Measurements from ENCODE around the gene CABP4. TPM values are rescaled to one million over a fixed set of nuclear protein-coding genes. Genes with fewer than 3 reads are reported as not detected.

The CABP4 gene
- 1 to 10 TPM in 1 of 2 experiments, under 1 TPM in 1; 0.96 to 3.4 TPM for total RNA-seq

DNA sequence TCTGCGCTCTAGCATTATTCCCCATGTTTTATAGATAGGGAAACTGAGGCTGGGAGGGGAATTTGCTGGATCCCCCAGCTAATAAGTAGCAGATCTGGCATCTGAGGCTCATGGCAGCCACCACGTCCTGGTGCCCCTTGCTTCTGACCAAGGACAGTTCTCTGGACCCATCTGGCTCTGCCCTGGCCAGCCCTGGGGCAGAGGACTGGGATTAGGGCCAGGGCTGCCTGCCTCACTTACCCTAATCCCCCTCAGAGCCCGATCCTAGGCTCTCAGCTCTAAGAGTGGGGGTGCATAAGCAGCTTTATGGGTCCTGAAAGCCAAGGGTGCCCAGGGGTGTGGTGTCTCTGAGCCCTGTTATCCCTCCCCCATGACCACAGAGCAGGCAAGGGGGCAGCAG, at the start of gene CABP4:
CABP4 (plus strand) TSS at position 301 of the 400 bp plus-strand sequence; CDS start at position 371, 70 bp downstream.
- no peaks in the 10 kb centered on the region for H3K36me3 Mint-ChIP-seq
- CTCF ChIA-PET: interaction anchor here (1.4 kb wide), 1 partner anchor 50 kb away, joined by 3 read pairs; the partner anchor contains the start of gene PITPNM1
- ATAC-seq: no peak
- H3K27ac Mint-ChIP-seq: no peak within 1 kb of the TSS
- DNase-seq: no peak
- H3K4me3 Mint-ChIP-seq: no peak within 1 kb of the TSS
- H3K9me3 Mint-ChIP-seq (ENCODE audit: low read depth): no peaks in the 10 kb centered on the region
- peaks cover 7% of the 10 kb centered on the region for H3K4me1 Mint-ChIP-seq
- peaks cover under 1% of the 10 kb centered on the region for H3K27me3 Mint-ChIP-seq

DNA sequence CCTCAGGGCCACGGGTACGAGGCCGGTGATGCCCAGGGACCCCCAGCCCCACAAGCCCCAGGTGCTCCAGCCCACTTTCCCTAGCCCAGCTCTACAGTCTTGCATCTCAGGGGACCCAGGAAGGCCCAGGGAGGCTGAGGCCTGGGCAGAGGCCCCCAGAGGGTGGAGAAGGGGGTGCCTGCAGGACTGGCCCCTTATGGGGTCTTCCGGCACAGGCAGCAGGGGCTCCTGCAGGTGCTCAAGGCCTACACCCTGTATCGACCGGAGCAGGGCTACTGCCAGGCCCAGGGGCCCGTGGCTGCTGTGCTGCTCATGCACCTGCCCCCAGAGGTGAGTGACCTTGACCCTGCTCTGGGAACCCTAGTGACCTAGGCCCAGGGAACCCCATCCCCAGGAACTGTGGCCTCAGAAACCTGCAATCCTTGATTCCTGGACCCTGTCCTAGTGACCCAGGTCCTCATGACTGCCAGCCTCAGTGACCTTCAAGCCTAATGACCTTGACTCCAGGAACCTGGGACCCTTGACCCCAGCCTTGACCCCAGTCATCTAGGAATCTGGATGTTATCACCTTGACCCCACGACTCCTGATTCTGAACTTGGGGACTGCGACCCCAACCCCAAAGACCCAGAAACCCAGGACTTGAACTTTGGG, 49.3 kb upstream of the CABP4 start:
- CTCF ChIA-PET: interaction anchor here (1.2 to 5.8 kb wide), 7 partner anchors 10 to 99 kb away, joined by 3 to 96 read pairs (median 23); partner anchors contain the start of genes CARNS1, PITPNM1, POLD4 and PTPRCAP
- Mint-ChIP-seq H3K4me1 (peaks cover 64% of the 10 kb centered on the region), H3K36me3 (peaks cover 53% of the 10 kb centered on the region), H3K27me3 (no peaks in the 10 kb centered on the region), H3K9me3 (ENCODE audit: low read depth) (no peaks in the 10 kb centered on the region), H3K27ac (peak overlapping the region; percentile 86), H3K4me3 (peak overlapping the region; percentile 90)
- DNase-seq (no peak), ATAC-seq (no peak)

DNA sequence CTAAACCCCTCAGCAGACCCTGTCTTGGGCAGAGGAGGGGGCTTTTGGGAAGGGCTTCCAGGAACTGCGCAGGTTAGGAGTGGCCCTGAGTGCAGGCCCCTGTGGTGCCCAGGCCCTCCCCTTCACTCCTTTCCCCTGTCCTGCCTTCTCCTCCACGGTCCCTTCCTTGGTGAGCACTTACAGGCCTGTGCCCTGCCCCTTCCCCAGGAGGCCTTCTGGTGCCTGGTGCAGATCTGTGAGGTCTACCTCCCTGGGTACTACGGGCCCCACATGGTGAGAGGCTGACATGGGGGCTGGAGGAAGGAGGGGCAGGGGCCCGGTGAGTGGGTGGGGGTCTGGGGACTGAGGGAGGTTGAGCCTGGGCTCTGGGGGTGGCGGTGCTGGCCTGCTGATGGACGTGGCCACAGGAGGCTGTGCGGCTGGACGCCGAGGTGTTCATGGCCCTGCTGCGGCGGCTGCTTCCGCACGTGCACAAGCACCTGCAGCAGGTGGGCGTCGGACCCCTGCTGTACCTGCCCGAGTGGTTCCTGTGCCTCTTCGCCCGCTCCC, 48.7 kb upstream of the CABP4 start:
- CTCF ChIA-PET: interaction anchor here (0.9 to 3.5 kb wide), 8 partner anchors 9 to 99 kb away, joined by 3 to 34 read pairs (median 4); partner anchors contain the start of genes PITPNM1, PTPRCAP and RPS6KB2
- no peaks in the 10 kb centered on the region for H3K27me3 Mint-ChIP-seq
- peaks cover 71% of the 10 kb centered on the region for H3K4me1 Mint-ChIP-seq
- peaks cover 50% of the 10 kb centered on the region for H3K36me3 Mint-ChIP-seq
- ATAC-seq (no peak), DNase-seq (no peak)
- H3K27ac Mint-ChIP-seq: peak overlapping the region; percentile 86
- H3K4me3 Mint-ChIP-seq: peak overlapping the region; percentile 90
- no peaks in the 10 kb centered on the region for H3K9me3 Mint-ChIP-seq (ENCODE audit: low read depth)

DNA sequence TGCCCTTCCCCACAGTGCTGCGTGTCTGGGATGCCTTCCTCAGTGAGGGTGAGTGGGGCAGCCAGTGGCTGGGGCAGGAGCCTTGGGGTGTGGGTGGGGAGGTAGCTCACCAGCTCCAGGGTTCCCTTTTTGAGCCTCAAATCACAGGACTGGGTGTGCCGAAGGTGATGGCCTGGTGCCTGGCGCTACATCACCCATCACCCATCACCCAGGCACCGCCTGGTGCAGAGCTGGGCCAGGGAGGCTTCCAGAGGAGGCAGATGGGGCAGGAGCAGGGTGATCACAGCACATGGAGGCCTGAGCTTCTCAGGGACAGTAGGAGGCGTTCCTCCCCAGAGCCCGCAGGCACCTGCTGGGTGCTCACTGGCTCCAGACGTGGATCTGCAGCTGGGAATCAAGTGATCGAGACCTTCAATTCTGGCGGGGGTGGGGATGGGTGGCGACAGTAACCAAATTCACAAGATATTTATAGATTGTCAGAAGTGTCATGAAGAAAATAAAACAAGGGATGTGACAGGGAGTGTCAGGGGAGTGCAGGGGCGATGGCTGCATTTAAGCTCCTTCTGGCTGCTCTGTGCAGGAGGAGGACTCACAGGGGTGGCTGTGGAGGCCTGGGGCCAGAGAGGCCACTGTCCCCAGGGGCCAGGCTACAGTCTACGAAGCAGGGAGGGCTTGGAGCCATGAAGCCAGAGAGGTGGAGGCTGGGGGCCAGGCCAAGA, 48.0 kb upstream of the CABP4 start:
- no peaks in the 10 kb centered on the region for H3K9me3 Mint-ChIP-seq (ENCODE audit: low read depth)
- no peaks in the 10 kb centered on the region for H3K27me3 Mint-ChIP-seq
- CTCF ChIA-PET: interaction anchor here (0.6 to 3.5 kb wide), 10 partner anchors 10 to 116 kb away, joined by 3 to 34 read pairs (median 4); partner anchors contain the start of genes PITPNM1, PTPRCAP and RPS6KB2
- DNase-seq (no peak), ATAC-seq (no peak)
- H3K4me3 Mint-ChIP-seq: peak overlapping the region; percentile 90
- H3K36me3 Mint-ChIP-seq: peaks cover 50% of the 10 kb centered on the region
- peaks cover 74% of the 10 kb centered on the region for H3K4me1 Mint-ChIP-seq
- H3K27ac Mint-ChIP-seq: peak overlapping the region; percentile 86

DNA sequence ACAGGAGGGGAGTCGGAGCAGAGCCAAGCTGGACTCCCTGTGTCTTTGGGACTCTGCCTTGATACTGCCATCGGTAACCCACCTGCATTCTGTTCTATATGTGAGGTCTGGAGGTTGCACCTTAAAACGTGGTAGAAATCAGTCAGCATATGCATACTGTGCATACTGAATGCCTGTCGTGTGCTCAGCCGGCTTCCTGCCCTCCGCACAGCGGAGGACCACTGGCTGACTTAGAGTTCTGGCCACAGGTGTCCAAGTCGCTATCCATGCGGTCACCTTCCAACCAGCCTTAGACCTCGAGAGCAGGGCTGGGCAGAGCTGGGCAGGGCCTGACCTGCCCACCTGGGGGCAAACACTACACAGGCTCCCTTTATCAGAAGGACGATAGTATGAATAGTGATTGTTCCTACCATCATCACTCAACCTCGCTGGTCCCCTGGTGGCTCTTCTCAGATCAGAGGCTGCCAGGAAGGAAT, 47.4 kb upstream of the CABP4 start:
- peak overlapping the region; percentile 86 for H3K27ac Mint-ChIP-seq
- peaks cover 50% of the 10 kb centered on the region for H3K36me3 Mint-ChIP-seq
- DNase-seq (no peak), ATAC-seq (peak; percentile 17)
- CTCF ChIA-PET: interaction anchor here (0.9 to 3.5 kb wide), 8 partner anchors 11 to 98 kb away, joined by 3 to 34 read pairs (median 4); partner anchors contain the start of genes PITPNM1, PTPRCAP and RPS6KB2
- H3K4me3 Mint-ChIP-seq: peak overlapping the region; percentile 90
- peaks cover 75% of the 10 kb centered on the region for H3K4me1 Mint-ChIP-seq
- H3K27me3 Mint-ChIP-seq: no peaks in the 10 kb centered on the region
- H3K9me3 Mint-ChIP-seq (ENCODE audit: low read depth): no peaks in the 10 kb centered on the region

DNA sequence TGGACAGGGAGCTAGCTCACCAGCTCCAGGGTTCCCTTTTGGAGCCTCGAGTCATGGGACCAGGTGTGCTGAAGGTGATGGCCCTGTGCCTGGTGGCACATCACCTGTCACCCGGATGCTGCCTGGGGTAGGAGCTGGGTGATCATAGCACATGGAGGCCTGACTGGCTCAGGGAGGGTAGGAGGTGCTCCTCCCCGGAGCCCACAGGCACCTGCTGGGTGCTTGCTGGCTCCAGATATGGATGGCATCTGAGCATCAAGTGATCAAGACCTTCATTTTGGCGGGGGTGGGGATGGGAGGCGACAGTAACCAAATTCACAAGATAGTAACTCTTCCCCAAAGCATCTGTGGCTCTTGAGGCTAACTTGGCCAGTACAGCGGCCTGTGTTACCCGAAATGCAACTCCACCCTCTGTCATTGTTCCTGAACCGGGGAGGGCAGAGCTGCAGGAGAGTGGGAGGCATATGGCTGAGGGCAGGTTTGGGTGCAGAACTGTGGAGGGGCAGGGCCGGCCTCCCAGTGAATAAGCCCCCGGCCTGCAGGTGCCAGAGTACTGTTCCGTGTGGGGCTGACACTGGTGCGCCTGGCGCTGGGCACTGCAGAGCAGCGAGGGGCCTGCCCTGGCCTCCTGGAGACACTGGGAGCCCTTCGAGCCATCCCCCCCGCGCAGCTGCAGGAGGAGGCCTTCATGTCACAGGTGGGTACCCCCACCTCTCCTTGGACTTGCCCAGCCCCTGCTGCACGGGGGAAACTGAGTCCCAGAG, 46.5 kb upstream of the CABP4 start:
- Mint-ChIP-seq H3K9me3 (ENCODE audit: low read depth) (no peaks in the 10 kb centered on the region), H3K27me3 (no peaks in the 10 kb centered on the region), H3K4me1 (peaks cover 73% of the 10 kb centered on the region), H3K36me3 (peaks cover 50% of the 10 kb centered on the region), H3K27ac (peak overlapping the region; percentile 86), H3K4me3 (peak overlapping the region; percentile 90)
- DNase-seq: peak; percentile 80
- CTCF ChIA-PET: interaction anchor here (1.0 to 3.5 kb wide), 8 partner anchors 10 to 96 kb away, joined by 3 to 34 read pairs (median 4); partner anchors contain the start of genes PITPNM1, PTPRCAP, RPS6KB2 and TMEM134
- peak; percentile 34 for ATAC-seq

DNA sequence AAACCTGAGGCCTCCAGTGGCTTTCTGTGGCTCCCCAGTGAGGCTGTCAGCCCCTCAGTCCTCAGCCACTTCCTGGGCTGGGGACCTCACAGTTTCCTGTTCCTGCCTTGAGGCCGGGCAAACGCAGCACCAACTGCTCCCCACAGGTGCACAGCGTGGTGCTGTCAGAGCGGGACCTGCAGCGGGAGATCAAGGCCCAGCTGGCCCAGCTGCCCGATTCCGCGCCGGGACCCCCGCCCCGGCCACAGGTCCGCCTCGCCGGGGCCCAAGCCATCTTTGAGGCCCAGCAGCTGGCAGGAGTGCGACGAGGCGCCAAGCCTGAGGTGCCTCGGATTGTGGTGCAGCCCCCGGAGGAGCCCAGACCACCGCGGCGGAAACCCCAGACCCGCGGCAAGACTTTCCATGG, 45.9 kb upstream of the CABP4 start:
- H3K27ac Mint-ChIP-seq: peak overlapping the region; percentile 92
- H3K4me1 Mint-ChIP-seq: peaks cover 72% of the 10 kb centered on the region
- DNase-seq: peak; percentile 95
- H3K4me3 Mint-ChIP-seq: peak overlapping the region; percentile 90
- H3K27me3 Mint-ChIP-seq: no peaks in the 10 kb centered on the region
- CTCF ChIA-PET: interaction anchor here (1.0 to 3.5 kb wide), 8 partner anchors 10 to 96 kb away, joined by 3 to 34 read pairs (median 4); partner anchors contain the start of genes PITPNM1, PTPRCAP, RPS6KB2 and TMEM134
- H3K36me3 Mint-ChIP-seq: peaks cover 49% of the 10 kb centered on the region
- H3K9me3 Mint-ChIP-seq (ENCODE audit: low read depth): no peaks in the 10 kb centered on the region
- peak; percentile 67 for ATAC-seq

DNA sequence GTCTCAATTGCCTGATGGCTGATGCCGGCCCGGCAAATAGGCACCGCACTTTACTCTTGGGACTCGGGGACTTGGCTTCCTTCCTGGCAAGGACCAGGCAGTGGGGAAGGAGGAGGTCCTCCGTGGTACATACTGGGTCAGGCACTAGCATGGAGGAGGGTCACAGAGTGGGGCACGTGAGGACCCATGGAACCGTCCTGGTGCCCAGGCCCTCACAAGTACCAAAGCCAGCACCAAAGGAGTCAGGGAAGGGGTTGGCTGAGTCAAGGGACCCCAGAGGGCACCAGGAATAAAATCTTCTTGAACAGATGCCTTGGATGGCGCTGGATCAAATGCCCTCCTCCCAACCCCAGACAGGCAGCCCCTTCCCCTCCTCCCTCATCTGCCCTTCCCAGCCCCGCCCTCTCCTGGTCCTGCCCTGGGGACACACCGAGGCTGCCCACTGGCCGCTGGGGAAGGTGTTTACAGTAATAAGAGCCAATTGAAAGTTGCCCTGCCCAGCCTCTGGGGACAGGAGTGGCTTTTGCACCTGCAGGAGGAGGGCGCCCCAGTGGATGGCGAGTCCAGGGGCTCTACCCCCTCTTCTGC, 45.3 kb upstream of the CABP4 start:
- ATAC-seq: no peak
- H3K27me3 Mint-ChIP-seq: no peaks in the 10 kb centered on the region
- peaks cover 43% of the 10 kb centered on the region for H3K36me3 Mint-ChIP-seq
- no peak for DNase-seq
- no peaks in the 10 kb centered on the region for H3K9me3 Mint-ChIP-seq (ENCODE audit: low read depth)
- H3K4me1 Mint-ChIP-seq: peaks cover 72% of the 10 kb centered on the region
- H3K4me3 Mint-ChIP-seq: peak overlapping the region; percentile 75
- H3K27ac Mint-ChIP-seq: peak overlapping the region; percentile 92
- CTCF ChIA-PET: interaction anchor here (1.0 to 3.5 kb wide), 3 partner anchors 9 to 28 kb away, joined by 3 to 34 read pairs (median 32); partner anchors contain the start of gene PTPRCAP

DNA sequence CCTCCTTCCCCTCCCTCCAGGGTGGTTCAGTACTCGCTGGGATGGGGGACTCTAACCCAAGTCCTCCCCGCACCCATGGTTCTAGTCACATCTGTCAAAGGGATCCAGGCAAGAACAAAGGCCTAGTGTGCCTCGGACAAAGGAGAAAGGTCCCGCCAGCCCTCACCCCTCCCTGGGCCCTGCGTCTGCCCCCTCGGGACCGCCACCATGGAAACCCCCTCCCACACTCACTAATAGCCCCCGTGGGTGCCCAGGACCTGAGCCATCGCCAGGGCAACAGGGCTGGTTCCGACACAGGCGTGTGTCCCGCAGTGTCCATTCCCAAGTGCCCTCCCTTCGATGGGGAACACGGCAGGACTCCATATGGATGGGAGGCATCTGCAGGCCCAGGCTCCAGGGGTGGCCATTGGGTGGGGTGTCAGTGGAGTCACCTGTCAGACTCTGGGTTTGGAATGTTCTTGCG, 44.8 kb upstream of the CABP4 start:
- DNase-seq (no peak), ATAC-seq (no peak)
- Mint-ChIP-seq H3K27ac (peak overlapping the region; percentile 66), H3K9me3 (ENCODE audit: low read depth) (no peaks in the 10 kb centered on the region), H3K27me3 (no peaks in the 10 kb centered on the region), H3K4me3 (peak overlapping the region; percentile 75), H3K4me1 (peaks cover 72% of the 10 kb centered on the region), H3K36me3 (peaks cover 38% of the 10 kb centered on the region)
- CTCF ChIA-PET: no interaction called here

DNA sequence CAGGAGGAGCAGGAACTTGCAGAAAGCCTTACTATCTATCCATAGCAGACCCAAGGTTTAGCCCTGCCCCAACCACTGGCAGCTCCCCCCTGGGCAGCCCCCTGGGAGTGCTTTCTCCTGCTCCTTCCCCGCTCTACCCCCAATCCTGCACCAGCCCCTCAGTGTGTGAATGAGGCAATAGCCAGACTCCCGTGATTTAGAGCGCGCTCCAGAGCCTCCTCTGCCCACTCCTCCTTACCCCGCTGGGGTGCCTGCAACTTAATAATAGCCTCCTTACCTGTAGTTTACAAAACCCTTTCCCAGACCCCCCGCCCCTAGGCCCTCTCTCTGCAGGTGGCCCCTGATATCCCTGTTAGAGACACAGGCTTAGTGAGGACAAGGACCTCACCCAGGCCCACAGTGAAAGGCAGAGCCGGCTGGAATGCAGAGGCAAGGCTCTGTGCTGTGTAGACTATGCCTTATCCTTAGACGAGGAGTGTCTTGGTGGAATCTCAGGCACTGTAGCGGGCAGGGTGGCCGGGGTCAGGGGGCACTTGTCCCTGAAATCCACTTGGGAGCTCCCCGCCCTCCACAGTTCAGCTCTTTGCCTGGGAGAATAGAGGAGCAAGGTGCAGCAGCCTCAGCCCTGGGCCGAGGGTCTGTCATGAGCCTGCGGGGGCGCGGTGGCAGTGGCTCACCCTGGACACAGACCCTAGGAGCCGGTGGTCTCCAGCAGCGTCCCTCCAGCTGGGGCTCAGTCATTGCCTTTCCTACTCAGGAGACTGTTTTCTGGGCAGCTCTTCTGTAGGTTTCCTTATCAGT, 44.0 kb upstream of the CABP4 start:
- H3K9me3 Mint-ChIP-seq (ENCODE audit: low read depth): no peaks in the 10 kb centered on the region
- H3K27ac Mint-ChIP-seq: no peak overlapping the region
- no peak overlapping the region for H3K4me3 Mint-ChIP-seq
- H3K36me3 Mint-ChIP-seq: peaks cover 32% of the 10 kb centered on the region
- ATAC-seq: no peak
- CTCF ChIA-PET: interaction anchor here (0.6 to 3.4 kb wide), 7 partner anchors 9 to 149 kb away, joined by 3 to 12 read pairs (median 3); partner anchors contain the start of genes PPP1CA and PTPRCAP
- peaks cover 3% of the 10 kb centered on the region for H3K27me3 Mint-ChIP-seq
- DNase-seq: no peak
- peaks cover 70% of the 10 kb centered on the region for H3K4me1 Mint-ChIP-seq

DNA sequence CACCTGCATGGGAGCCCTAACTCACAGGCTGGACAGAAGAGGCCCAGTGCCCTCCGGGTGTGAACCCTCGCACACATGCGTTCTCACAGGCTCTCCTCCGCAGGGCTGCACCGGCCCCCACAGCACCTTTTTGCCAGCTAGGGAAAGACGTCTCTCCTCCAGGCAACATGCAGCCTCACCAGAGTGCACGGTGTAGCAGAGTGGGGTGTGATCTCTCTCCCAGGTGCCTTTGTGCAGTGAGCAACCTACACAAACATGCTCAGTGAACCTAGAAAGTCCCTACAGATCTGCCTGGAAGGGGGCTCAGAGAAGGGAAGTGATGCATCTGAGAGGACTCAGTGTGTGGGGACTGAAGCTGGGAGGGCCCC, 43.4 kb upstream of the CABP4 start:
- H3K27ac Mint-ChIP-seq: no peak overlapping the region
- CTCF ChIA-PET: interaction anchor here (0.6 to 3.4 kb wide), 8 partner anchors 8 to 149 kb away, joined by 3 to 12 read pairs (median 4); partner anchors contain the start of genes PPP1CA and PTPRCAP
- no peaks in the 10 kb centered on the region for H3K9me3 Mint-ChIP-seq (ENCODE audit: low read depth)
- peaks cover 7% of the 10 kb centered on the region for H3K27me3 Mint-ChIP-seq
- DNase-seq (no peak), ATAC-seq (no peak)
- peaks cover 28% of the 10 kb centered on the region for H3K36me3 Mint-ChIP-seq
- H3K4me3 Mint-ChIP-seq: no peak overlapping the region
- H3K4me1 Mint-ChIP-seq: peaks cover 70% of the 10 kb centered on the region

All from activated CD8-positive, alpha-beta memory T cell treated with anti-CD3 and anti-CD28 coated beads, Interleukin-2, amount 10 ng/mL, durations not matched to agents 7 days and 5 days (primary cell).